NB4 (cell line): Measurements from ENCODE around the gene OTP.

Source experiments
- DNase-seq: peaks from one replicate; pipeline ENCODE4 v3.0.0; 2010; ENCODE audit warnings: low read depth
- H3K4me3 ChIP-seq: one replicate; pipeline ENCODE4 v1.5.1; 2011; ENCODE audit warnings: mild to moderate bottlenecking, low read depth, low read length, moderate library complexity
- CTCF ChIP-seq: IDR thresholded peaks from one replicate; pipeline ENCODE4 v1.5.1; 2012; ENCODE audit warnings: low read depth, low read length
- MAX ChIP-seq: IDR thresholded peaks from 2 replicates; pipeline ENCODE4 v1.6.1; 2011; ENCODE audit warnings: low read depth, low read length
- MYC ChIP-seq: IDR thresholded peaks from 2 replicates; pipeline ENCODE4 v1.6.1; 2011; ENCODE audit warnings: low read depth, low read length
- POLR2A ChIP-seq: IDR thresholded peaks from 2 replicates; pipeline ENCODE4 v1.6.1; 2011; ENCODE audit warnings: mild to moderate bottlenecking; ENCODE audit not compliant: insufficient read length; ENCODE audit errors: extremely low read depth

Gene OTP

GRCh38 chr5:77645158-77645994 is 6.9 kb upstream of the OTP start:
- TF ChIP-seq MYC (no peak), MAX (no peak), POLR2A (no peak), CTCF (peak; percentile 25)
- H3K4me3 ChIP-seq = peak overlapping the region; percentile 51
- DNase-seq = peak; percentile 68

- DNase-seq = peak; percentile 39
- H3K4me3 ChIP-seq = peak overlapping the region; percentile 37
- TF ChIP-seq MYC = no peak
- TF ChIP-seq POLR2A = no peak
- no peak for TF ChIP-seq CTCF
- TF ChIP-seq MAX = no peak
Measured at GRCh38 chr5:77644371-77645157, 6.1 kb upstream of the OTP start.

GRCh38 chr5:77643654-77644370 is 5.3 kb upstream of the OTP start:
- peak; percentile 52 for DNase-seq
- no peak for TF ChIP-seq POLR2A
- no peak for TF ChIP-seq MYC
- TF ChIP-seq MAX = no peak
- TF ChIP-seq CTCF = no peak

GRCh38 chr5:77642738-77643653 is 4.5 kb upstream of the OTP start:
- no peak for TF ChIP-seq CTCF
- TF ChIP-seq MAX = no peak
- no peak for TF ChIP-seq POLR2A
- TF ChIP-seq MYC = no peak
- H3K4me3 ChIP-seq = peak overlapping the region; percentile 51
- DNase-seq = no peak

More at GRCh38 chr5:77643654-77644370, 5.3 kb upstream of the OTP start:
- H3K4me3 ChIP-seq = peak overlapping the region; percentile 51
